ENCODE measurements around the gene KHDC4.

Gene KHDC4

DNA sequence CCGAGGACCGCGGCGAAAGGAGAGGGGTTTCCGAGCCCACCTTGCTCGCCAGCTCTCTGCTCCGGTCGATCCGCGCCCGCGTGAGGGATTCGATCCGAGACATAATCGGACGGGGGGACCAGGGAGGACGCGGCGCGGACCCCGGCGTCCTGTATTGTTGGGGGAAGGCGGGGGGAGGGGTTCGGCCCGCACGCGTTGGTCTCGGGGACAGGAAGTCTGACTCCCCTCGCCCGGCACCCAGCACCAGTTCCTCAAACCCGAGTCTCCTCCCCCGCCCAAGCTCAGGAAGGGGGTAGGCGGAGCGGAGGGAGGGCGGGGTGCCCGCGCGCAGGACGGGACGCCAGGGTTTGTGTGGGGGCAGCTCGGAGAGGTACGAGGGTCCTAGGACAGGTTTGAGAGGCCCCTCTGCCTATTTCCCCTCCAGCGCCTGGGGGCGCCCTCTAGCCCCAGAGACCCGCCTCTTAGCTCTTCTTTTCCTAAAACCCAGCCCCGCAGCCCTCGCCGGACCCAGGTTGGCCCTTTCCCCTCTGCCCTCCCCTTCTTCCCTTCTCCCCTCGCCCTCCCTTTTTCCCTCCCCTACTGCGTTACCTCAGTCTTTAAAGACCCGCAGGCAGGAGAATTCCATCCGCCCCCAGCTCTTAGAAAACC lies 44.2 kb upstream of the KHDC4 start, which contains the start of gene ARHGEF2:
ARHGEF2 (minus strand) TSS at position 223 of the 648 bp plus-strand sequence; CDS start at position 103, 120 bp downstream.
- TF ChIP-seq ZNF274 (IDR thresholded peaks at IDR 0.05; ENCODE audit: low read depth, low read length), result no peak
- no peak for TF ChIP-seq SUZ12 (IDR thresholded peaks at IDR 0.05; ENCODE audit: extremely low read depth, insufficient read depth, insufficient read length)
- no peak for TF ChIP-seq YY1 (IDR thresholded peaks at IDR 0.05; ENCODE audit: insufficient read depth, insufficient read length)
- peaks cover 15% of the 10 kb centered on the region for H3K36me3 ChIP-seq (ENCODE audit: insufficient read depth, insufficient read length, low read length)
- H3K9ac ChIP-seq (ENCODE audit: insufficient read length, low read depth), result peak within 1 kb of the TSS; percentile 96
- peak; percentile 91 for DNase-seq (ENCODE audit: low read depth, low spot score)
- H3K9me3 ChIP-seq (ENCODE audit: insufficient read depth, low read length), result no peaks in the 10 kb centered on the region
- no peaks in the 10 kb centered on the region for H3K27me3 ChIP-seq (ENCODE audit: insufficient read depth, insufficient read length)
- H3K4me1 ChIP-seq (ENCODE audit: insufficient read depth, insufficient read length), result peaks cover 46% of the 10 kb centered on the region
- H3K4me3 ChIP-seq (ENCODE audit: insufficient read length, low read depth), result peak within 1 kb of the TSS; percentile 87

- Histone ChIP-seq H3K36me3 (ENCODE audit: insufficient read depth, insufficient read length, low read length) (peaks cover 19% of the 10 kb centered on the region), H3K9me3 (ENCODE audit: insufficient read depth, low read length) (no peaks in the 10 kb centered on the region), H3K27me3 (ENCODE audit: insufficient read depth, insufficient read length) (no peaks in the 10 kb centered on the region), H3K4me1 (ENCODE audit: insufficient read depth, insufficient read length) (peaks cover 42% of the 10 kb centered on the region), H3K4me3 (ENCODE audit: insufficient read length, low read depth) (peak overlapping the region; percentile 87), H3K9ac (ENCODE audit: insufficient read length, low read depth) (peak overlapping the region; percentile 96)
- DNase-seq (ENCODE audit: low read depth, low spot score), result no peak
- TF ChIP-seq ZNF274 (IDR thresholded peaks at IDR 0.05; ENCODE audit: low read depth, low read length), result no peak
- no peak for TF ChIP-seq SUZ12 (IDR thresholded peaks at IDR 0.05; ENCODE audit: extremely low read depth, insufficient read depth, insufficient read length)
- TF ChIP-seq YY1 (IDR thresholded peaks at IDR 0.05; ENCODE audit: insufficient read depth, insufficient read length), result no peak
These were observed 43.6 kb upstream of the KHDC4 start for GRCh38 chr1:155977690-155978324.

DNA sequence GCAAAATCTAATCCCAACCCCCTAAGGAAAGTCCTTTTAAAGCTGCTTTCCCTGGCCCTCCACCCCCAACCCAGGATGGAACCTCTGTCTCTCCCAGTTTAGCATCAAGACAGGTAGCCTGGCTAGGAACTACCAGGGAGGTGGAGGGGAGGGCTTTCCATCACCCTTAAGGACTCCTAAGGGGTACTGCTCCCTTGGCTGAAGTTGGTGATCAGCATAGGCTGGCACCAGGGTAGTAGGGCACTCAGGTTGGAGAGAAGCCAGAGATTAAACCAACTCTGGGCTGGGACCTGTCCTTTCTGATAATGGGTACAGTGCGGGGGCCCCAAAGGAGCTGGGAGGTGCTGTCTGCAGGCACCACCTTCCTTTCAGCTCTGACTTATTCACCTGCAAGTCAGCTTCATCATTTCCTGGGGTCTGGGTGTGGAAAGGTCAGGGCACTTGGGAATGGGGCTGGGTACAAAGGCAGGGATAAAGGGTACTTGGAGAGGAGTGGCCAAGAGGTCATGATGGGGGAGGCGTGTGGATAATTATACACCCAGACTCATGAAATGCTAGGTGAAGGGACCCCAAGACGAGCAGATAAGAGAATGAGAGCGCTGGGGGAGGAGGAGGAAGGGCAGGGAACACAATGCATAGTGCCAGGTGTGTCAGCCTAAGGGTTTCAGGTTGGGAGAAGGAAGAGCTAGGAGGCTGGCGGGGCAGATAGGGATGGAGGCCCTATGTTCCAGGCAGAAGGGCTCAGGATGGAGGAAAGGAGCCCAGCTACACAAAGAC lies 42.9 kb upstream of the KHDC4 start:
- no peaks in the 10 kb centered on the region for H3K27me3 ChIP-seq (ENCODE audit: insufficient read depth, insufficient read length)
- peaks cover 21% of the 10 kb centered on the region for H3K36me3 ChIP-seq (ENCODE audit: insufficient read depth, insufficient read length, low read length)
- TF ChIP-seq SUZ12 (IDR thresholded peaks at IDR 0.05; ENCODE audit: extremely low read depth, insufficient read depth, insufficient read length) (no peak), ZNF274 (IDR thresholded peaks at IDR 0.05; ENCODE audit: low read depth, low read length) (no peak), YY1 (IDR thresholded peaks at IDR 0.05; ENCODE audit: insufficient read depth, insufficient read length) (no peak)
- peak overlapping the region; percentile 96 for H3K9ac ChIP-seq (ENCODE audit: insufficient read length, low read depth)
- DNase-seq (ENCODE audit: low read depth, low spot score), result no peak
- peak overlapping the region; percentile 87 for H3K4me3 ChIP-seq (ENCODE audit: insufficient read length, low read depth)
- H3K4me1 ChIP-seq (ENCODE audit: insufficient read depth, insufficient read length), result peaks cover 45% of the 10 kb centered on the region
- no peaks in the 10 kb centered on the region for H3K9me3 ChIP-seq (ENCODE audit: insufficient read depth, low read length)

- H3K4me1 ChIP-seq (ENCODE audit: insufficient read depth, insufficient read length), result peaks cover 44% of the 10 kb centered on the region
These were observed 42.1 kb upstream of the KHDC4 start for GRCh38 chr1:155976062-155976912.

DNA sequence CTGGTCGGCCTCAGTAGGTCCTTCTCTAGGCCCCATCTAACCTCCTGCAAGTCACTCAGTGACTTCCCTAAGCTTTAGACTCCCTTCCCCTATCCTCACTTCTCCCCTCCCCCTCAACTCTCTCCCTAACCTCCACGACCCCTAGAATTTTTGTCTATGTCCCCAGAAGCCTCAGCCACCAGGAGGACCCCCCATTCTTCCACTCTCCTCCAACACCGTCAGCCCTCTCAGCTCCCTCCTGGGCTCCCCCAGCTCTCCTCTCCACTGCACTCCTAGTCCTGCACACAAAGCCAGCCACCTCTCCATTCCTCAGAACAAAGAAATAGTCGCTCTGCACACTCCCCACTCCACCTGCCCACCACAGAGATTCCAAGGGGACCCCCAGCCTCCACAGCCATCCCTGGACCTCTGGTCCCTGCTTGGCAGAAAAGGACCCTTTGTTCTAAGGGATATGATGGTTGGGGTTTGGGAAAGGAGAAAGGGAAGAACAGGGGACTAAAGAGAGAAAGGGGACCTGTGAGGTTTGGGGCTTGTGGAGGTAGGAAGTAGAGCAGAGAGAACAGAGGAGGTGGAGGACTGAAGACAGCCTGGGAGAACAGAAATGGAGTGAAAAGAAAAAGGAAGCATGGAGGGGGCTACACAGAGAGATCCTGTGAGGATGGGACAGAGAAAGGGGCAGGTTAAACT lies 41.3 kb upstream of the KHDC4 start:
- Histone ChIP-seq H3K9ac (ENCODE audit: insufficient read length, low read depth) (peak overlapping the region; percentile 96), H3K27me3 (ENCODE audit: insufficient read depth, insufficient read length) (no peaks in the 10 kb centered on the region), H3K4me3 (ENCODE audit: insufficient read length, low read depth) (peak overlapping the region; percentile 87), H3K4me1 (ENCODE audit: insufficient read depth, insufficient read length) (peaks cover 47% of the 10 kb centered on the region), H3K36me3 (ENCODE audit: insufficient read depth, insufficient read length, low read length) (peaks cover 22% of the 10 kb centered on the region), H3K9me3 (ENCODE audit: insufficient read depth, low read length) (no peaks in the 10 kb centered on the region)
- no peak for TF ChIP-seq ZNF274 (IDR thresholded peaks at IDR 0.05; ENCODE audit: low read depth, low read length)
- no peak for TF ChIP-seq SUZ12 (IDR thresholded peaks at IDR 0.05; ENCODE audit: extremely low read depth, insufficient read depth, insufficient read length)
- no peak for TF ChIP-seq YY1 (IDR thresholded peaks at IDR 0.05; ENCODE audit: insufficient read depth, insufficient read length)
- DNase-seq (ENCODE audit: low read depth, low spot score), result no peak

More at GRCh38 chr1:155976062-155976912, 42.1 kb upstream of the KHDC4 start:
- no peaks in the 10 kb centered on the region for H3K9me3 ChIP-seq (ENCODE audit: insufficient read depth, low read length)
- TF ChIP-seq YY1 (IDR thresholded peaks at IDR 0.05; ENCODE audit: insufficient read depth, insufficient read length), result no peak
- no peak for TF ChIP-seq SUZ12 (IDR thresholded peaks at IDR 0.05; ENCODE audit: extremely low read depth, insufficient read depth, insufficient read length)
- no peak for TF ChIP-seq ZNF274 (IDR thresholded peaks at IDR 0.05; ENCODE audit: low read depth, low read length)
- peak overlapping the region; percentile 96 for H3K9ac ChIP-seq (ENCODE audit: insufficient read length, low read depth)
- H3K36me3 ChIP-seq (ENCODE audit: insufficient read depth, insufficient read length, low read length), result peaks cover 22% of the 10 kb centered on the region
- peak overlapping the region; percentile 87 for H3K4me3 ChIP-seq (ENCODE audit: insufficient read length, low read depth)
- H3K27me3 ChIP-seq (ENCODE audit: insufficient read depth, insufficient read length), result no peaks in the 10 kb centered on the region
- DNase-seq (ENCODE audit: low read depth, low spot score), result peak; percentile 81
